NK-92 treated with Interleukin-12 subunit alpha and Interleukin-12 subunit beta, amount 100 ng/mL, for 24 hours (cell line): ENCODE data around the gene SIGLEC12.
"Not testable (repeated sequence)": the region's sequence is repeated elsewhere in the genome, so short reads cannot be mapped to it uniquely, and the experiment has no call there.

Experiments
- DNase-seq: peaks from one replicate; lab custom pipeline; 2025; lab: John Stamatoyannopoulos, UW

SIGLEC12 gene

GRCh38 chr19:51479531-51480331 lies 21.9 kb downstream of the SIGLEC12 start:
- DNase-seq: peak; percentile 13

GRCh38 chr19:51478381-51479234 lies 23.0 kb downstream of the SIGLEC12 start, which contains the start of gene CEACAM18:
Gene CEACAM18, plus strand, starts transcription at chr19:51478539.
- DNase-seq: no peak

GRCh38 chr19:51477344-51477743 lies 24.3 kb downstream of the SIGLEC12 start:
- no peak for DNase-seq

GRCh38 chr19:51476164-51476563 lies 25.4 kb downstream of the SIGLEC12 start:
- DNase-seq: no peak

- DNase-seq: peak; percentile 70
Observed at GRCh38 chr19:51473009-51473707, 28.4 kb downstream of the SIGLEC12 start.

GRCh38 chr19:51472607-51473006 lies 29.0 kb downstream of the SIGLEC12 start:
- no peak for DNase-seq

- DNase-seq: no peak
Observed at GRCh38 chr19:51471527-51471926, 30.1 kb downstream of the SIGLEC12 start.

- no peak for DNase-seq
Observed at GRCh38 chr19:51470966-51471365, 30.6 kb downstream of the SIGLEC12 start.

GRCh38 chr19:51469629-51470028 lies 32.0 kb downstream of the SIGLEC12 start:
- no peak for DNase-seq

- DNase-seq: no peak
Observed at GRCh38 chr19:51469162-51469561, 32.4 kb downstream of the SIGLEC12 start.

- no peak for DNase-seq
Observed at GRCh38 chr19:51468545-51468920, 33.1 kb downstream of the SIGLEC12 start.

GRCh38 chr19:51467864-51468544 lies 33.6 kb downstream of the SIGLEC12 start:
- no peak for DNase-seq

GRCh38 chr19:51466723-51467122 lies 34.9 kb downstream of the SIGLEC12 start:
- DNase-seq: no peak

GRCh38 chr19:51463976-51464581 lies 37.5 kb downstream of the SIGLEC12 start:
- DNase-seq: not testable (repeated sequence)

GRCh38 chr19:51462681-51463080 lies 38.9 kb downstream of the SIGLEC12 start:
- DNase-seq: no peak

- no peak for DNase-seq
Observed at GRCh38 chr19:51462276-51462675, 39.3 kb downstream of the SIGLEC12 start.

- DNase-seq: no peak
Observed at GRCh38 chr19:51461723-51462161, 39.9 kb downstream of the SIGLEC12 start.

GRCh38 chr19:51460164-51460992 lies 41.2 kb downstream of the SIGLEC12 start:
- DNase-seq: no peak

GRCh38 chr19:51458899-51459505 lies 42.6 kb downstream of the SIGLEC12 start:
- no peak for DNase-seq

GRCh38 chr19:51458051-51458645 lies 43.5 kb downstream of the SIGLEC12 start, which contains the start of gene SIGLEC8:
Gene SIGLEC8, minus strand, starts transcription at chr19:51458454. Its CDS starts 67 bp downstream, at chr19:51458387.
- no peak for DNase-seq
